Transverse colon (tissue), 3 donors: Measurements from ENCODE around the gene DYNC1H1.

ENCODE experiments used
- CTCF ChIP-seq, 5 experiments: fragments of 200-600 bp in 3 of 5; fragments of 450-650 bp in 2 of 5; sonication (generic) in 3 of 5; IDR thresholded peaks; 1 replicate in 2 of 5; 2 replicates in 3 of 5; pipeline ENCODE4 v1.5.1; 2016 to 2017; ENCODE audit warnings: antibody characterized with exemption in 5 of 5, inconsistent platforms in 3 of 5, mild to moderate bottlenecking in 2 of 5, moderate library complexity in 1 of 5
- POLR2A ChIP-seq: fragments of 450-650 bp; IDR thresholded peaks from one replicate; pipeline ENCODE4 v1.6.1; 2016; ENCODE audit warnings: antibody characterized with exemption, mild to moderate bottlenecking, moderate library complexity

GRCh38 chr14:102081231-102082080 is 117.1 kb downstream of the DYNC1H1 start:
- no peak for TF ChIP-seq CTCF (IDR thresholded peaks at IDR 0.05)
- no peak for TF ChIP-seq POLR2A
